ENCODE data around the gene BTNL3.

BTNL3 gene

GRCh38 chr5:181047288-181047687 is 58.6 kb downstream of the BTNL3 start:
- no peak for DNase-seq (ENCODE audit: low spot score)

GRCh38 chr5:181047921-181048320 is 59.3 kb downstream of the BTNL3 start:
- DNase-seq (ENCODE audit: low spot score): no peak

- no peak for DNase-seq (ENCODE audit: low spot score)
These were observed 61.4 kb downstream of the BTNL3 start for GRCh38 chr5:181050016-181050415.

GRCh38 chr5:181051841-181052671 is 63.4 kb downstream of the BTNL3 start:
- no peak for DNase-seq (ENCODE audit: low spot score)

GRCh38 chr5:181052672-181053487 is 64.2 kb downstream of the BTNL3 start:
- DNase-seq (ENCODE audit: low spot score): no peak

- no peak for DNase-seq (ENCODE audit: low spot score)
These were observed 65.0 kb downstream of the BTNL3 start for GRCh38 chr5:181053488-181054121.

DNA sequence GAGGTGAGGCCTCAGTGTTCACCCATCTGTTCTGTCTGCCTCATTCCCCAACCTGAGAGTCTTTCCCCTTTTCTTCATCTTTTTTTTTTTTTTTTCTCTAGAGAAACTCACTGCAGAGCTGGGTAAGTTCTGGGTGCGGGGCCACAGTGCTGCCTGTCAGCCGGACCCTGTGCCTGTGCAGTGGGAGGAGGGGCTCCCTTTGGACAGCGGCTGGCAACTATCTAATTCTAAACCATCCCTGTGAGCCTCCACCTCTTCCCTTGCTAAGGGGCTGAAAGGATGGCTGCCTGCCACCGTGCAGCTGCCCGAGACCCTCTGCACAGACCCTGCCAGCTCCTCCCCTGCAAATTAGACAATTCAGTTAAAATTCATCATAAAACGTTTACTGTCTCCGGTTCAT is 65.5 kb downstream of the BTNL3 start:
- no peak for DNase-seq (ENCODE audit: low spot score)

DNA sequence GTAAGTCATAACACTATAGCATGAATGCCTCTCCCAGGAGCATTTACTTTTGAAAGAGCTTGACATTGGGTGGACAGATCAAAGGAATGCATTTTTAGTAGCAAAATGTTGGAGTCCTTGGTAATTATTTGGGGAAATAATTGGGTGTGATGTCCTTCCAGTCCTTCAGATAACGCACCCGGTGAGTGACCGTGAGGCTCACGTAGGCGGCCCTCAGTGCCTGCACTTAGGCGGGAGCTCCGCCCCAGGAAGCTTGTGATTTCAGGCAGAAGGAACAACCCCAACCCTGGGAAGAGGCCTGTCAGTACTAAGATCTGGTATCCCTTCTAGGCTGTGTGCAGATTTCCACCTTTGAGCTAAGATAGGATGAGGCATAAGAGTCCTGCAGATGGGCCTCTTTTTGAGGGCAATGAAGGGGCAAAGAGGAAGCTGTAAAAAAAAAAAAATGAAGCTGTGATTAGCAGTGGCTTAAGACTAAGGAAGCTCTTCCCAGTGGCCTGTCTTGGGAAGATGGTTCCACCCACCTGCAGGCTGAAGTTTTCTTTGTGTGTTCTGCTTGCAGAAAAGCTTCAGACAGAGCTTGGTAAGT is 66.3 kb downstream of the BTNL3 start:
- DNase-seq (ENCODE audit: low spot score): no peak

All from cerebellar cortex (tissue), 1 donor.